HG03095 (cell line): ENCODE data around the gene NOC2L.

Source experiments
- ATAC-seq: cut with Tn5 transposase; IDR thresholded peaks from one replicate; pipeline ENCODE4 v1.9.1; 2021; ENCODE audit warnings: moderate library complexity; ENCODE audit not compliant: unreplicated experiment

The NOC2L gene

DNA sequence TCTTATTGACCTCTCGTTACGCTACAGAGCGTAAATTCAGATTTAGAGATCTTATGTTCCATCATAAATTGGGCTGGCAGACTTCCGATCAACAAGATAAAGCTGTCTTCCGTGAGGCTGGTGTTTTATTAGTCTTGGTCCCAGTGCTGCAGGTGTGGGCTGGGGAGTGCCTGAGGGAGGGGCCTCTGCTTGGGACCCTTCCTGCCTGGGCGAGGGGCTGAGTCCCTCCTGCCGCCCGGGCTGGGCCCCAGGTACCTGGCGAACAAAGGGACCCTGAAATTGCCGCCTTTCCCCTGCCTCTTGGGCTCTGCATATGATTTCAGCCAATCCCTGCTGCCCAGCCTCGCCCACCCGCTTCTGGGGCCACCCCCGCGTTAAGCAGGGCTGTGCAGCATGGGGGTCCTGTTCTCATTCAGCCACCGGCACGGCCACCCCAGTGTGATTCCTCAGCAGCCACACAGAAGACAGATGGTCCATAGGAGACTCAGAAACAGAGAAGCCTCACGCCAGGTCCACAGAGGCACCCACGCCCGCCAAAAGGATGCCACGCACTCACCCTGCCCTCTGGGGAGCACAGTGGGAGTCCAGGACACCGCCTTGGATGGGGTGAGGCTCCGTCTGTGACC, 41.5 kb downstream of the NOC2L start:
- no peak for ATAC-seq

DNA sequence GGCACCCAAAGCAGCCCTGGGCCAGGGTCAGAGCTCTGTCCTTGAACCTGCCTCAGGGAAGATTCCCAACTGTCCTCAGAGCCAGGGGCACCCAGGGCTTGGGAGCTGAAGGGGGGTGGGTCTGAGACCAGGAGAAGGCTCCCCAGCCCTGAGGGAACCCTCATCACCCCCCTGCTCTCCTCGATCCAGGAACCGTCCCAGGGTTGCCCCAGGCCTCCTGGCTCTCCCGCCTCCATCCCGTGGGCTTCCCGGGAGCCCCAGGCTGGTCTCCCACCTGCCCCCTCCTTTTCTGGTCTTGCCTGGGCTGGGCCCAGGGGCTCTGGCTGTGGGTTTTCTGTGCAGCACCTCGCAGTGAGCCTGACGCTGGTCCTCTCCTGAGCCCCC, 42.0 kb downstream of the NOC2L start:
- ATAC-seq: no peak

DNA sequence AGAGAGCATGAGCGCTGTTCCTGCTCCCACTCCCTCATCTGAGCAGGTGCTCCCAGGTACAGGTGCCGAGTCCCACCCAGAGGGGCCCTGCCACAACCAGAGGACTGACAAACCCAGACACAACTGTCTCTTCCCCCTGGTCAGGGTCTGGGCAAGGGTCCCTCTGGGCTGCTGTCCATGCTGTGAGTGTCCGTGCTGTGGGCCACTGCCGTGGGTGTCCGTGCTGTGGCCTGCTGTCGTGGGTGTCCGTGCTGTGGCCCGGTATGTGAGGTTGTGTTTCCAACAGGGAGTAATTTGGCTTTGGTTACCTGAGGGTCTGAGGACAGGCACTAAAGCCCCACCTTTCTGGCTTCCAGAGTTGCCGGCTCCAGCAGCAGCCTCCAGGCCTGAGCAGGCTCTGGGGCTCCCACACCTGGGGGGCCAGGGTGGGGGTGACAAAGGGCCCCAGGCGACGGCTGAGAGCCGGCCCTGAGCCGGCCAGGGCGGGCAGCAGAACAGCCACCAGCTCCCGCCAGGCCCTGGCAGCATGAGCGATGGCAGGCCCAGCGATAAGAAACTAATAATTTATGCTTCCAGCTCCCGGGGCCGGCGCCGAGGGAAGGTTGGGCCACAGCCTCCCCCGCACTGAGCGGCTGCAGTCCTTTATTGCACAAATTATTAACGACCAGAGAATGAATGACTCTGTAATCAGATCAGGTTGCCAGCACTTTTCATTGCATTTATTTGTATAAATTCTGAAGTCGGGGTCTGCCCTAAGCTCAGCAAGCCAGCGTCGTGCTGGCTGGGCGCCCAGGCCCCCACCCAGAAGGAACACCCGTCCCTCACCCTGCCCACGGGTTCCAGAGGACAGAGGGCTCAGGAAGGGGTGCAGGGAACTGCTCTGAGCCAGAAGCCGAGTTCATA, 42.6 kb downstream of the NOC2L start:
- no peak for ATAC-seq

DNA sequence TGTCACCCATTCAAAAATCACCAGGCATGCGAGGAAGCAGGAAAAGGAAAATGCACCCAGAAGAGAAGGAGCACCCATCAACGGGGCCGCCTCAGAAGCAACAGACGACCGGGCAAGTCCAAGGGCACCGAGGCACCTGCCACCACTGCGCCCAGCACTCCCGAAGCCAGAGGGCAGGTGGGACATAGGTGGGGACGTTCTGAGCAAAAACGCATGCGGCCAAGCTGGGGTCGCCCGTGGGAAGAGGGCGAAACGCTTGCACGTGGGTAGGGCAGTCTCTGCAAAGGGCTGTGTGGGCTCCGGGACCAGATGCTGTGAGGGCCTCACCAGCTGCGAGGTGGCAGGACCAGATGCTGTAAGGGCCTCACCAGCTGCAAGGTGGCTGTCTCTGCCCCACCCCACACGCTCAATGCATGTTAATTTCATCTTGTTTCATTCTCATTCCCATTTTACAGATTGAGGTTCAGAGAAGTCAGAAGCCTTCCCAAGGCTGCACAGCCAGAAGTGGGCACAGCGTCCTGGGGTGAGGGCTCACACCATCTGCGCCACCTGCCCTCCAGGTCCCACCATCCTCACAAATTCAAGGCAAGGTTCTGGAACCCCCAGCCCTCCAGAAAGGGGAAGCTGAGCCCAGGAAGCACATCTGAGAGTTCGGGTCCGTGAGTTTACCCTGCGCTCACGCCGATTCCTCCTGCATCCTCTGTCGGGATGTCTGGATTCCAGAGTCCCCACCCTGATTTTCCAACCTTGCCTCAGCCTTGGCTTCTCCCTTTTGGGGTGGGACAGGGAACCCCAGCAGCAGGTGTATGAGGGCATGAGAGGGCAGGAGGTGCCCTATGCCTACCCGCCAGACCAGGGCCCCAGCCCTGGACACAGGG, 43.5 kb downstream of the NOC2L start:
- no peak for ATAC-seq

DNA sequence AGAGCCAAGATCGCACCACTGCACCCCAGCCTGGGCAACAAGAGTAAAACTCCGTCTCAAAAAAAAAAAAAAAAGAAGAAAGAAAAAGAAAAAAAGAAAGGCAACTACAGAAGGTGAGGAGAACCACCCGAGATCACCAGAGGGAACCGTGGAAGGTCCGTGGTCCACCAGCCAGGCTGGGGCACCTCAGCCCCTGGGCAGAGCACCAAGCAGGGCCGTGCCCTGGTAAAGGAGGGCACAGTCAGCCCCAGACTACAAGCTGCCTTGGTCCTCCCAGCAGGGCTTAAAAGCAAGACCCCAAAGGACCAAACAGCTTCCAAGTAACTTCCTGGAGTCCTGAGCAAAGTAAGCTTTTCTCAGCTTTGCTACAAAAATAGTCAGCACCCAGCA, 44.2 kb downstream of the NOC2L start:
- no peak for ATAC-seq

DNA sequence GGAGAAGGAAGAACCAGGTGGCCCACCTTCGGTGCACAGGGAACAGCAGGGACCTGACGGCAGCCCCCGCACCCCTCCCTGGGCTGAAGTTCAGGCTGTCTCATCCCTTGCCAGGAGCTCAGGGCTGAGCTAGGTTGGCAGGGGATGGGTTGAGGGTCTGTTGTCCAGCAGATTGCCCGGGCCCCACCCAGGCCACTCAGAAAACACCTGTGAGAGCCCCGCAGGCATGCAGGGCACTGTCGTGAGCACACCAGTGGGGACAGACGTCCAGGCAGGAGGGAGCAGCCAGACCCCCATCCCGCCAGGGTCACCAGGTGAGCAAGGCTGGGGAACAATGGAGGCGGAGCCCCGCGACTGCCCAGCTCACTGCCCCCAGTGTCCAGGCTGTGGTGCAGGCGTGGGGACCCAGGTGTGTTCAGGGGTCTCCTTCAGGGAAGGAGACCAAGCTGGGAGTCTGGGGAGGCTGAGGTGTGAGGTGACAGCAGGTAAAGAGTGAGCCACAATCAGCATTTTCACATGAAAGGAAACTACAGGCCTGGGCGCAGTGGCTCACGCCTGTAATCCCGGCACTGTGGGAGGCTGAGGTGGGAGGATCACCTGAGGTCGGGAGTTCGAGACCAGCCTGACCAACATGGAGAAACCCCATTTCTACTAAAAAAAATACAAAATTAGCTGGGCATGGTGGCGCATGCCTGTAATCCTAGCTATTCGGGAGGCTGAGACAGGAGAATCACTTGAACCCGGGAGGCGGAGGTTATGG, 44.7 kb downstream of the NOC2L start:
- no peak for ATAC-seq

DNA sequence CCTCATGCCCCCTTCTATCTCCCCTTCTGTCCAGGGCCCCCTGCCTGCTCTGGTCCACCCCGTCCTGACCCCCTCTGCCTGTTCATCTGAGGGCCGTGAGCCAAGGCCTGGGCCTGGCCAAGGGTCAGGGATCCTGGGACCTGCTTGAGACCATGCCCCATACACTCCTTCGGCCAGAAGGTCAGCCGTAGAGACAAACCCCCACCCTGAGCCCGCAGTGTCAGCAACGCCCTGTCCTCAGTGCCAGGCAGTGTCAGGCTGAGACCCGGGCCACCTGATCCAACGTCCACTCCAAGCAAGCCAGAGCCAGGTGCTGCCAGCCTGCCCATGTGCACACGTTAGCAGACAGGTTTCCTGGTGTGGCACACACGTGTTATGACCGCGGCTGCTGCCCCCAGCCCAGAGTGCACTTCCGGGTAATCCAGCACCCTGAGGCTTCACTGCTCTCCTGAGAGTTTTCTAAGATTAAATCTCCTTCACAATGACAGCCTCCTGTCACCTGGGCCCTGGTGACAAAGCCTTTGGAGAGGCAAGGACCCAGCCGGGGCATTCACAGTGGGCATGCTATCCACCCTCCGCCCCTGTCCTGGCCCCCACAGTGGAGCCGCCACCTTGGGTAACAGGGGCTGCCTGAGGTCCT, 45.4 kb downstream of the NOC2L start:
- ATAC-seq: no peak

DNA sequence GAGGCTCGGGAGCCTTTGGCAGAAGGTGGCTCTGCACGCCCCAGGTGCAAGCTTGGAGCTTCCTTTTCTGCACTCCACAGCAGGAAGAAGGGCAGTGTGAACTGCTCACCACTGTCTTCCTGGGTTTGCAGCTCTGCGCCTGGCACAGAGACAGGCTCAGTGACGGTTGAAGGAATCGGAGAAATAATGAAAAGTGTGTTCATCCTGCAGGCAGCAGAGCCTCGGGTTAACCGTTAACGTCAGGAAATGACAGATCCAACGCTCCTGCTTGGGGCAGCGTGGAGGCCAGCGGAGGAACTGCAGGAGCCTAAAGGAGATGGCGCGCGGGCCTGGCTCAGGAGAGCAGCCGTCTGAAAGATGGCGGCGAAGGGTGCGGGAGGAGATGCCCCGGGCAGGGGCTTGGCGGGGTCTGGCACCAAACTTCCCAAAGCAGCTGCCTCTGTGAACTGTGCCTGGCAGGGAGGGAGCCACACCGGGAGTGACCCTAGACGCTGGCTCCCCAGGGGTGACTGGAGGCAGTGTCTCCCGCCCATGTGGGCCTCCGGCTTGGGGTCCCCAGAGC, 46.2 kb downstream of the NOC2L start:
- no peak for ATAC-seq

DNA sequence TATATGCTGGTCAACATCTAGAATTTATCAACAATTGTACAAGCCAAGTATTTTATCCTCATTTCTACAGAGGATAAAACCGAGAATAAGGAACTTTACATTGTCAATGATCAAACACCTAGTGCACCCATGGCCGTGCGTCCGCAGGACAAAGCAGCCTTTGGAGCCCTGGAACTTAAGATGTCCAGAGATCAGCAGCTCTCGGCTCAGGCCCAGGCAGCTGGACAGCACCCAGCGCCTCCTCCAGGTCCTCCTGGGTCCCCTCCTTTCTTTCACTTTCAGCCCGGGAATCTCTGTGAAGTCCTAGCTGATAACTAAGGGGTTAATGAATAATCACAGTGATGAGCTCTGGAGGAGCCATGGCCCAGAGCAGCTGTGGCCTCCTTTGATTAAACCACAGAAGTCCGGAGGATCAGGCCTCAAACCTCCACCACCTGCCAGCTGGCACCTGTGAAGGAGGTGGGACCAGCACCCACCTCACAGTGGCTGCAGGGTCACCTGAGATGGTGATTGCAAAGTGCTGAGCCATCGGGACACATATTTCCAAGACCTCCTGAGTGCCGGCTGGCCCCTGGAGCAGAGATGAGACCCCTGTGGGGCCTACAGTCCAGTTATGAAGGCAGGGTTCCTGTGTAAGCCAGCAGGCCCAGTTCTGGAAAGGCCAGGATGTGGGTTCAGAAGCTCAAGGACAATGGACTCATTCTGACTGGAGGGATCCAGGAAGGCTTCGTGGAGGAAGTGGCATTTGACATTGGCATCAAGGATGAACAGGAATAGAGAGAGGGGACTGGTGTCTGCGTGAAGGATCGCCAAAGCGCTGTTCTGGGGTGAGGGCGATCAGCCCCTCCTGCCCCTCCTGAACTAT, 46.9 kb downstream of the NOC2L start:
- no peak for ATAC-seq

DNA sequence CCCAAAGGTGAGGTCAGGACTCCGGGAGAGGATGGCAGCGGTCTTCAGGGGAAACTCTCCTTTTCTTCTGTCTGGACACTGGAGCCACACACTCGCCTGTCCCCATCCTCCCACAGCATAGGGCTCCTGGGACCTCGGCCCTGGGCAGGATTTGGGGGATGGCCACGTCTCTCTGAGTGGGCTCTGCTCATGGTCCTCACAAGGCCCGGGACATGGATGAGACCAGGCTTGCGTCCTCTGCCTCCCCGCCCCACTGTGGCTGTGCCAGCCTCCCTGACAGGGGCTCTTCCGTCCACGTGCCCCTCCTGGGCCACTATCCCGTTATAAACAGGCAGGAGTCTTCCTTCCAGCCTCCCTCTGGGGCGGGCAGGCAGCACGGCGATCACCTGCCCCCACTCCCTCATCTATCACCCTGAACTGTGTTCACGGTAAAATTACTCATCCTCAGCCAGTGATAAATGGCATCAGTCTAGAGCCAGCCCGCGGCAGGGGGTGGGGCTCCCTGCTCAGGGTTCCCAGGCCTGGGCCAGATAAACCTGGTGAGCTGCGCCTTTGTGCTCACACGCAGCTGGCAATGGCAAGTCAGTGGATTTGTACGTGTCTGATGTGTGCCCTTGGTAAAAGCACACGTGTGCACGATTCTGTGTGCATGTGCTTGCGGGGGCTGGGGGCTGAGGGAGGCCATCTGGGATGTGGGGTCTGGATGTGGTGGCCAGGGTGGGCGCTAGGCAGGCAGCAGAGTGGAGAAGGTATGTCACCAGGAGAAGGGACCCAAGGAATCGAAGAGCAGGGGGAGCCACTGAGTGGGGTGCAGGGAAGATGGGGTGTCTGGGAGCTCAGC, 48.0 kb downstream of the NOC2L start:
- ATAC-seq: no peak

DNA sequence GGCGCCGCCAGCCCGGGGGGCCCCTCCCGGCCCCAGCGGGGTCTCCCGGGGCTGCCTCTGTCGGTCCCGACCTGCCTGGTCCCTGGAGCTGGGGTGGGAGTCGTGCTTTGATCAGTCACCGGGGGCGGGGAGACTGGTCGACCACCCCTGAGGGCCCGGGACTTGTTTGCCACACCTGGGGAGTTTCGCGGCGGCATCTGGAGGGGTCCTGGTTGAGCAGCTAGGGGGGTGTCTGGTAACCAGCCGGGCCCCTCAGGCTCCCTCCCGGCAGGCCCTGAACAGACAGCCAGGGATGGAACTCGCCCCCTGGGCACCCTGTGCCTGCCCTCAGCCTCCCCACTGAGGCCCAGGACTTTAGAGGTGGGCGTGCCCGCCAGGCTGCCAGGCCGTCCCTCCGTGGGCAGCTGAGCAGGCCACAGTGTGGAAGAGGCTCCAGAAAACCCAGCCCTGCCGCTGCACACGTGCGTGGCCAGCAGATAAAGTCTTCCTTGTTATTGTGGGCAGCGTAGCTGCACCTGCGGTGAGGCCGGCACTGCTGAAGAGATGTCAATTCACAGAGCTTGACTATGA, 48.7 kb downstream of the NOC2L start:
- no peak for ATAC-seq

DNA sequence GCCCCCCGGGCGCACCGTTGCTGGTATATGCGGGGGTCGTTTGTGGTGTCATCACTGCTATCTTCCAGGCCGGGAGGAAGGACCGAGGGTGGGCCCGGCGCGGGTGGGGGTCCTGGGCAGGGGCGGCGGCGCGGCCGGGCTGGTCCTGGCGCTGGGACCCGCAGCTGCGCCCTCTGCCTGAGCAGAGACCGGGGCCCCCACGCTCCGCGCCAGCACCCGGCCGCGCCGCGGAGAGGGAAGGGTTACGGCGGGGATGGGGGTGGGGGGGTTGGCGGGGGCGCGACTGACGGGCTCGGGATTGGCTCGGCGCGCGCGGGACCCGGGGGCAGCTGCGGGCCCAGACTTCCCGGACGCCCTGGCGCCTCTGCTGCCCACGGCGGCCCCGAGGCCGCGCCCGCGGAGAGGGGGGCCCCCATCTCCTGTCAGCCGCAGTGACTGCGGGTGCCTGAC, 49.2 kb downstream of the NOC2L start:
- no peak for ATAC-seq

DNA sequence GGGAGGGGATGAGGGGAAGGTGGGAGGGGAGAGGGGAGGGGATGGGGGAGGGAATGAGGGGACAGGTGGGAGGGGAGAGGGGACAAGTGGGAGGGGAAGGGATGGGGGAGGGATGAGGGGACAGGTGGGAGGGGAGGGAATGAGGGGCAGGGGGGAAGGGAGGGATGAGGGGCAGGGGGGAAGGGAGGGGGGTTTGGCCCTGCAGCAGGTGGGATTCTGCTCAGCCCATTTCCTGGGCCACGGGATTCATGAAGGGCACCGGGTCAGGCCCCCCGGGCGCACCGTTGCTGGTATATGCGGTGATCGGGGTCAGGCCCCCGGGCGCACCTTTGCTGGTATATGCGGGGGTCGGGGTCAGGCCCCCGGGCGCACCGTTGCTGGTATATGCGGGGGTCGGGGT, 50.4 kb downstream of the NOC2L start:
- ATAC-seq: no peak

DNA sequence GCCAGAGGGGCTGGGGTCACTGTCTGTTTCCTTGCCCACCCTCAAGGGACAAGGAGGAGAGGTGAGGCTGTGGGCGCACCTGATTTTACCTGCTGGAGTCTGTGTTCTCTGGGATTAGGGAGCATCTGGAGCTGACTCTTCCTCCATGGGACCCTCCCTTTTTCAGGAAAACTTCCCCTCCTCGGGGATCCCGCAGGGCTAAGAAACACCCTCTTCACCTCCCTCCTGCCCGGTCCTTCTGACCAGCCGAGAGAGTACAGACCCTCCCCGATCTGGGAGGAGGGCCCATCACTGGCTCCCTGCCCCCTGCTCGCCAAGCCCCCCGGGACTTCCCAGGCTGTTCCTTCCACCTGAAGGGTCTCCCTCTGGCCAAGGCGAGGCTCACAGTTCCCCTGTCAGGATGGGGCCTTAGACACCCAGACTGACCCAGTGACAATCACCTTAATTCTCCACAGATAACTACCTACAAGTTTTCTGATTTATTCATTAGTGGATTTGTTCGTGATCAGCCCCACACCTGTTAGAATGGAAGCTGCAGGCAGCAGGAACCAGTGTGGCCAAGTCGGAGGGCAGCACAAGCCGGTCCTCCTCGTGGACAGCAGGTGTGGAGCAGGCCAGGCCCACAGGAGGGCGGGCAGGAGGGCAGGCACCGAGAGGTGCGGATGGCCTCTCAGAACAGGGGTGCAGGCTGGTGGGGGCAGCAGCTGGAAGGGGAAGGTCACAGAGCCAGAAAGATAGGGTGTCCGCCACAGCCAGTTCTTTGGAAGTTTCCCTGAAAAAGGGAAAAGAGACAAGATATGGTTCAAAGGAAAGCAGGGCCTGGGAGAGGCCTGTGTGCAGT, 51.2 kb downstream of the NOC2L start:
- no peak for ATAC-seq

DNA sequence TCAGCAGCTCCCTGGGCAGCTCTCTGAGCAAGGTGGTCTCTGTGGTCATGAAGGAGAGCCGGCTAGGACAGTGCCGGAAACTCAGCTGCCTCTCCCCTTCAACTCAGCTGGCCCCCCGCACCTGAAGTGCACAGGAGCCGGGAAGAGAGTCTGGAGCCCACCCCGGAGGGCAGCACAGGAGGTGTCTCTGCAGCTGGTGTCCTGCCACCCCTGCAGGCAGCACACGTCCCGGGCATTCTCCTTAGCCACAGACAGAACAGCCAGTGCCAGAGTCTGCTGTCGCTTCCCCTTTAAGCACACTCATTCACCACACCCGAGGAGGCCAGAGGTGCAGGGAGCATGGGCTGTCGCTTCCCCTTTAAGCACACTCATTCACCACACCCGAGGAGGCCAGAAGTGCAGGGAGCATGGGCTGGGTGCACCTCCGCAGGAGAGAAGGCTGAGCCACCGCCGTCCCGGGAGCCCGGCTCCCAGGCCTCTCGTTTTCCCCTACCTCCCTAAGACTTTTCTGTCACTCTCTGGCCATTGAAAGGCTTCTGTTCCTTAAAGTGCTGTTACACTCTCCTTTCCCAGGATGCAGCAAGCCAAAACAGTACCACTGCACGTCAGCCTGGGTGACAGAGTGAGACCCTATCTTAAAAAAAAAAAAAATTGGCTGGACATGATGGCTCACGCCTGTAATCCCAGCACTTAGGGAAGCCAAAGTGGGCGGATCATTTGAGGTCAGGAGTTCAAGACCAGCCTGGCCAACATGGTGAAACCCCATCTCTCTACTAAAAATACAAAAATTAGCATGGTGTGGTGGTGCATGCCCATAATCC, 52.2 kb downstream of the NOC2L start:
- no peak for ATAC-seq
